ENCODE data around the gene IYD.

The IYD gene

DNA sequence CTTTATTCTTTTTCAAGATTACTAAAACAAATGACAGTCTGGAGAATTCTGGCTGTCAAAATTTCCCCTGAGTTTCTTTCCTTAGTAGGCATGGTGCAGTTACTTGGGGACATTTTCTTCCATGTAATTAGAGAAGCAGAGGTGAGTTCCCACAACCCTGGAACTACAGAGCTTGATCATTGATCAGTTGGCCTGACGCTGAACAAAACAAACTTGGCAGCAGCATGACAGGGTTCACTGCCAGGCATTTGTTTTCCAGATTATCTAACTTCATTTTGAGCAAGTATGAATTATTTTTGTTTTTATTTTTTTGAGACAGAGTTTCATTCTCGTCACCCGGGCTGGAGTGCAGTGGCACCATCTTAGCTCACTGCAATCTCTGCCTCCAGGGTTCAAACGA is 22.6 kb downstream of the IYD start:
- no peaks in the 10 kb centered on the region for H3K36me3 ChIP-seq (ENCODE audit: control insufficient read depth, insufficient read depth, low read length)
- TF ChIP-seq, protein P1, sequence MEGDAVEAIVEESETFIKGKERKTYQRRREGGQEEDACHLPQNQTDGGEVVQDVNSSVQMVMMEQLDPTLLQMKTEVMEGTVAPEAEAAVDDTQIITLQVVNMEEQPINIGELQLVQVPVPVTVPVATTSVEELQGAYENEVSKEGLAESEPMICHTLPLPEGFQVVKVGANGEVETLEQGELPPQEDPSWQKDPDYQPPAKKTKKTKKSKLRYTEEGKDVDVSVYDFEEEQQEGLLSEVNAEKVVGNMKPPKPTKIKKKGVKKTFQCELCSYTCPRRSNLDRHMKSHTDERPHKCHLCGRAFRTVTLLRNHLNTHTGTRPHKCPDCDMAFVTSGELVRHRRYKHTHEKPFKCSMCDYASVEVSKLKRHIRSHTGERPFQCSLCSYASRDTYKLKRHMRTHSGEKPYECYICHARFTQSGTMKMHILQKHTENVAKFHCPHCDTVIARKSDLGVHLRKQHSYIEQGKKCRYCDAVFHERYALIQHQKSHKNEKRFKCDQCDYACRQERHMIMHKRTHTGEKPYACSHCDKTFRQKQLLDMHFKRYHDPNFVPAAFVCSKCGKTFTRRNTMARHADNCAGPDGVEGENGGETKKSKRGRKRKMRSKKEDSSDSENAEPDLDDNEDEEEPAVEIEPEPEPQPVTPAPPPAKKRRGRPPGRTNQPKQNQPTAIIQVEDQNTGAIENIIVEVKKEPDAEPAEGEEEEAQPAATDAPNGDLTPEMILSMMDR (IDR thresholded peaks at IDR 0.05; ENCODE audit: insufficient read depth, low read length, poor library complexity, severe bottlenecking), result no peak
- no peak overlapping the region for H3K4me3 ChIP-seq (replicated peaks; ENCODE audit: low read depth, low read length)
- DNase-seq (ENCODE audit: extremely low read depth, insufficient read length), result no peak
- no peaks in the 10 kb centered on the region; the same call in 1 of the 2 replicates for H3K27me3 ChIP-seq (replicated peaks; ENCODE audit: control insufficient read depth, insufficient read depth, low read length)

DNA sequence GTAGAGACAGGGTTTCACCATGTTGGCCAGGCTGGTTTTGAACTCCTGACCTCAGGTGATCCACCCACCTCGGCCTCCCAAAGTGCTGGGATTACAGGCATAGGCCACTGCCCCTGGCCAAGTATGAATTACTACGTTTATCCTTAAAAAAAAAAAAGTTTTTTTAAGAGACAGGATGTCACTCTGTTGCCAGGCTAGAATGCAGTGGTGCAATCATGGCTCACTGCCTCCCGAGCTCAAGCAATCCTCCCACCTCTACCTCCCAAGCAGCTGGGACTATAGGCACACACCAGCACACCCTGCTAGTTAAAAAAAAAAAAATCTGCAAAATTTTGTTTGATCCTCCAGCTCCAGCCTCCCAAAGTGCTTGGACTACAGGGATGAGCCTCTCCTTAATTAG is 23.1 kb downstream of the IYD start:
- no peaks in the 10 kb centered on the region for H3K36me3 ChIP-seq (ENCODE audit: control insufficient read depth, insufficient read depth, low read length)
- H3K27me3 ChIP-seq (replicated peaks; ENCODE audit: control insufficient read depth, insufficient read depth, low read length), result no peaks in the 10 kb centered on the region; the same call in 1 of the 2 replicates
- H3K4me3 ChIP-seq (replicated peaks; ENCODE audit: low read depth, low read length), result no peak overlapping the region
- DNase-seq (ENCODE audit: extremely low read depth, insufficient read length), result no peak
- TF ChIP-seq, protein P1 (IDR thresholded peaks at IDR 0.05; ENCODE audit: insufficient read depth, low read length, poor library complexity, severe bottlenecking), result no peak

DNA sequence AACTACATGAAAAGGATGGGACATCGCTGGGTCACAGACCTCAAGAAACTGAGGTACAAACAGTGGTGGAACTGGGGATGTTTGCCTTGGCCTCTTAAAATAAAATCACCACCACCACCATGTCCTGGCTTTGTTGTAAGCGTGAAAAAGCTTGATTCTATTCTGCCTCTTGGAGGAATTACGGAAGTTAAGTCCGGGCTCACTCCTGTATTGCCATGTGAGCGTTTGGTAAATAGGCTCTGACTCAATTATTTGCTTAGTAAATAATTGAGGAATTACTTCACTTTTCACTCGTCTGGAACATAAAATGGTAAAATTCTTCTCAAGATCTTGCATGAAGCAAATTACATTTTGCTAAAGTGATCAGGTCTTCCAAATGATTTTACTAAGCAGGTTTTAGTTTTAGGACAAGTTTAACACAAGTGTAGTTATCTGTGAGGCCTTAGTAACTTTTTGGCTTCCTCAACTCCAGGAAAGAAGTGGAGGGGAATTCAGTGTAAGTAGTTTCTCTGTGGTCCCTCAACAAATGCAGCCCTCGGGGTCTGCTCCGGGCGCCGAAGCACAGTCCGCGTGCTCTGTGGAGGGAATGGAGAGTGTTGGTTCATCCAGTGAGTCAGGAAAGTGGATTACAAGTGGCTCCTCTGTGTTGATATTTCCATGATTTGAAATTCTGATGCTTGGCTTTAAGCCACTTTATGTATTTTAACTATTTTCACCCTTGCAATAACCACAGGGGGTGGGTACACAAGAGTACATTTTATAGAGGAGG is 23.8 kb downstream of the IYD start:
- TF ChIP-seq, protein P1 (IDR thresholded peaks at IDR 0.05; ENCODE audit: insufficient read depth, low read length, poor library complexity, severe bottlenecking), result no peak
- no peak for DNase-seq (ENCODE audit: extremely low read depth, insufficient read length)
- H3K4me3 ChIP-seq (replicated peaks; ENCODE audit: low read depth, low read length), result no peak overlapping the region
- H3K36me3 ChIP-seq (ENCODE audit: control insufficient read depth, insufficient read depth, low read length), result no peaks in the 10 kb centered on the region
- no peaks in the 10 kb centered on the region; the same call in 1 of the 2 replicates for H3K27me3 ChIP-seq (replicated peaks; ENCODE audit: control insufficient read depth, insufficient read depth, low read length)

DNA sequence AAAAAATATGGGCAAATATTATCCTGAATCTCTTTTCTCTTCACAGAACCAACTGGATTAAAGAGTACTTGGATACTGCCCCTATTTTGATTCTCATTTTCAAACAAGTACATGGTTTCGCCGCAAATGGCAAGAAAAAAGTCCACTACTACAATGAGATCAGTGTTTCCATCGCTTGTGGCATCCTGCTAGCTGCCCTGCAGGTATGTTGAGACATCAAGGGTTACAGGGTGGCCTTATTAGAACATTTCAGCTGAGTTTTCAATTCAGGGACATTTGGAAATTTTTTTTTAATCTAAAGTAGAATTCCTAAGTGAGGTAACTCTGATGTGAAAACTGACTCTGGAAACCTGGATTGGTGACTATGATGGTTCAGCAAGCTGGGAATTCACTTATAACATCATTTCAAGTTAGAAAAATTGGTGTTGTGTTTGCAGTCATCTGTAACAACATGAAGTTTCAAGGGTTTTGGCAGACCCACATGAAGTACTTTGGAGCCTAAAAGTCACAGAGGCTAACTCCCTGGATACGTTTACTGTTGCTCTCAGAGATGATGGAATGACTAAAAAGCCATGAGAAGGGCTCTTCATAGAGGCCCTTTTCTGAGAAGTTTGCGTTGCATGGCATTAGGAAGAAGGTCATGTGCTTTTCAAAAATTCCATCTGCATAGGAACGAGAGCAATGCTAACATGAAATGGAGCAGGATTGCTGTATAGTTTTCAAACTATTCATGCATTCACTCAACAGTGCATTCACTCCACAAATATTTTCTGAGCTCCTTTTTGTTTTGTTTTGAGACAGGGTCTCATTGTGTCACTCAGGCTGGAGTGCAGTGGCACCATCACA is 25.5 kb downstream of the IYD start:
- Histone ChIP-seq H3K27me3 (replicated peaks; ENCODE audit: control insufficient read depth, insufficient read depth, low read length) (no peaks in the 10 kb centered on the region; the same call in none of the 2 replicates), H3K36me3 (ENCODE audit: control insufficient read depth, insufficient read depth, low read length) (no peaks in the 10 kb centered on the region), H3K4me3 (replicated peaks; ENCODE audit: low read depth, low read length) (no peak overlapping the region)
- no peak for DNase-seq (ENCODE audit: extremely low read depth, insufficient read length)
- TF ChIP-seq, protein P1 (IDR thresholded peaks at IDR 0.05; ENCODE audit: insufficient read depth, low read length, poor library complexity, severe bottlenecking), result no peak

DNA sequence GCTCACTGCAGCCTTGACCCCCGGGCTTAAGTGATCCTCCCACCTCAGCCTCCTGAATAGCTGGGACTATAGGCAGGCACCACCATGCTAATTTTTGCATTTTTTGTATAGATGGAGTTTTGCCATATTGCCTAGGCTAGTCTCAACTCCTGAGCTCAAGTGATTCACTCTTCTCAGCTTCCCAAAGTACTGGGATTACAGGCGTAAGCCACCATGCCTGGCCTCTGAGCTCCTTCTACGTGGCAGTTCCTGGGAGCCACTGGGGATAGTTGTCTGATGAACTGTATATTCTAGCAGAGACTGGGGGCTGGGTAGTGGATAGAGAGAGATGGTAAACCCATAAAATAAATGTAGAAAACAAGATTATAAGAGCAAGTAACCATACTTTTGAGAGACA is 26.1 kb downstream of the IYD start:
- TF ChIP-seq, protein P1 (IDR thresholded peaks at IDR 0.05; ENCODE audit: insufficient read depth, low read length, poor library complexity, severe bottlenecking), result no peak
- DNase-seq (ENCODE audit: extremely low read depth, insufficient read length), result no peak
- Histone ChIP-seq H3K27me3 (replicated peaks; ENCODE audit: control insufficient read depth, insufficient read depth, low read length) (no peaks in the 10 kb centered on the region; the same call in none of the 2 replicates), H3K4me3 (replicated peaks; ENCODE audit: low read depth, low read length) (no peak overlapping the region), H3K36me3 (ENCODE audit: control insufficient read depth, insufficient read depth, low read length) (no peaks in the 10 kb centered on the region)

Measured in GM06990 (cell line).